Ecto neural progenitor cell (in vitro differentiated cells): ENCODE results near the gene PADI1.
A peak's percentile ranks its signal among the peaks of the same experiment; 100 is the strongest.

ENCODE experiments used
- DNase-seq: peaks from one replicate; pipeline ENCODE4 v3.0.0-alpha.2; 2018; ENCODE audit warnings: low spot score

PADI1 gene

GRCh38 chr1:17274186-17275170 lies 69.5 kb downstream of the PADI1 start:
- DNase-seq = peak; percentile 80

GRCh38 chr1:17276568-17276967 lies 71.6 kb downstream of the PADI1 start:
- DNase-seq = no peak

- no peak for DNase-seq
Measured at GRCh38 chr1:17277511-17278159, 72.7 kb downstream of the PADI1 start.

- DNase-seq = no peak
Measured at GRCh38 chr1:17278996-17279830, 74.3 kb downstream of the PADI1 start.

- no peak for DNase-seq
Measured at GRCh38 chr1:17280436-17280835, 75.5 kb downstream of the PADI1 start.

- no peak for DNase-seq
Measured at GRCh38 chr1:17280894-17281293, 76.0 kb downstream of the PADI1 start.

GRCh38 chr1:17281775-17282181 lies 76.8 kb downstream of the PADI1 start:
- DNase-seq = no peak

GRCh38 chr1:17282836-17283235 lies 77.9 kb downstream of the PADI1 start:
- DNase-seq = no peak

- DNase-seq = no peak
Measured at GRCh38 chr1:17286646-17287045, 81.7 kb downstream of the PADI1 start.

GRCh38 chr1:17287130-17287776 lies 82.3 kb downstream of the PADI1 start:
- DNase-seq = no peak

- no peak for DNase-seq
Measured at GRCh38 chr1:17289721-17290120, 84.8 kb downstream of the PADI1 start.

- DNase-seq = no peak
Measured at GRCh38 chr1:17290553-17290952, 85.6 kb downstream of the PADI1 start.

GRCh38 chr1:17292299-17293160 lies 87.6 kb downstream of the PADI1 start:
- DNase-seq = no peak

GRCh38 chr1:17293681-17294425 lies 88.9 kb downstream of the PADI1 start:
- no peak for DNase-seq

GRCh38 chr1:17295292-17295691 lies 90.4 kb downstream of the PADI1 start:
- DNase-seq = no peak
